H9 (cell line): ENCODE results near the gene IRF2BP1. TPM values are rescaled to one million over a fixed set of nuclear protein-coding genes. Genes with fewer than 3 reads are reported as not detected.
A peak's percentile ranks its signal among the peaks of the same experiment; 100 is the strongest.

ENCODE experiments used
- DNase-seq: peaks from one replicate; pipeline ENCODE4 v3.0.0-alpha.2; 2017
- H2AFZ ChIP-seq: one replicate; pipeline ENCODE4 v1.6.1; 2013; ENCODE audit warnings: mild to moderate bottlenecking, low read length, control low read depth, moderate library complexity
- H2AK5ac ChIP-seq: 2 replicates; pipeline ENCODE4 v1.6.1; 2013; ENCODE audit warnings: low read length, control low read depth, mixed read lengths; ENCODE audit not compliant: insufficient read length
- H2BK120ac ChIP-seq: one replicate; pipeline ENCODE4 v1.6.1; 2013; ENCODE audit warnings: low read depth, mild to moderate bottlenecking, low read length, control low read depth, inconsistent platforms; ENCODE audit not compliant: poor library complexity, severe bottlenecking
- H2BK12ac ChIP-seq: 2 replicates; pipeline ENCODE4 v1.6.1; 2013; ENCODE audit warnings: low read length, control low read depth, mixed read lengths, low read depth; ENCODE audit not compliant: insufficient read length
- H2BK15ac ChIP-seq: 2 replicates; pipeline ENCODE4 v1.6.1; 2013; ENCODE audit warnings: low read depth, low read length, control low read depth
- H2BK20ac ChIP-seq: one replicate; pipeline ENCODE4 v1.6.1; 2013; ENCODE audit warnings: low read depth, mild to moderate bottlenecking, low read length, control low read depth, inconsistent platforms; ENCODE audit not compliant: poor library complexity, severe bottlenecking
- H2BK5ac ChIP-seq: 2 replicates; pipeline ENCODE4 v1.6.1; 2013; ENCODE audit warnings: low read length, control low read depth, mixed read lengths; ENCODE audit not compliant: insufficient read length
- H3K14ac ChIP-seq: 2 replicates; pipeline ENCODE4 v1.6.1; 2013; ENCODE audit warnings: low read length, control low read depth; ENCODE audit not compliant: insufficient read depth
- H3K18ac ChIP-seq: 2 replicates; pipeline ENCODE4 v1.6.1; 2013; ENCODE audit warnings: low read depth, mild to moderate bottlenecking, mixed read lengths, low read length, control low read depth; ENCODE audit not compliant: insufficient read length
- H3K23ac ChIP-seq: 2 replicates; pipeline ENCODE4 v1.6.1; 2013; ENCODE audit warnings: low read length, control low read depth, mixed read lengths, low read depth; ENCODE audit not compliant: insufficient read length
- H3K23me2 ChIP-seq: 2 replicates; pipeline ENCODE4 v1.6.1; 2013; ENCODE audit warnings: low read depth, mild to moderate bottlenecking, mixed read lengths, low read length, control low read depth; ENCODE audit not compliant: insufficient read length, poor library complexity, severe bottlenecking
- H3K27ac ChIP-seq: 2 replicates; pipeline ENCODE4 v1.5.1; 2013; ENCODE audit warnings: low read length, control low read depth, mixed read lengths, low read depth; ENCODE audit not compliant: insufficient read length
- H3K27me3 ChIP-seq: 2 replicates; pipeline ENCODE4 v1.6.1; 2013; ENCODE audit warnings: low read length, control low read depth, inconsistent platforms; ENCODE audit not compliant: insufficient read depth
- H3K4ac ChIP-seq: 2 replicates; pipeline ENCODE4 v1.6.1; 2013; ENCODE audit warnings: low read depth, mild to moderate bottlenecking, control low read depth, inconsistent platforms, low read length, moderate library complexity
- H3K4me1 ChIP-seq: 2 replicates; pipeline ENCODE4 v1.6.1; 2013; ENCODE audit warnings: low read length, control low read depth, inconsistent platforms; ENCODE audit not compliant: insufficient read depth
- H3K4me2 ChIP-seq: 2 replicates; pipeline ENCODE4 v1.6.1; 2013; ENCODE audit warnings: low read length, control low read depth, mixed read lengths; ENCODE audit not compliant: insufficient read length, insufficient read depth
- H3K56ac ChIP-seq: 2 replicates; pipeline ENCODE4 v1.6.1; 2013; ENCODE audit warnings: low read depth, mild to moderate bottlenecking, mixed read lengths, low read length, control low read depth; ENCODE audit not compliant: insufficient read length
- H3K79me1 ChIP-seq: 2 replicates; pipeline ENCODE4 v1.6.1; 2013; ENCODE audit warnings: low read depth, mild to moderate bottlenecking, moderate library complexity, low read length, control low read depth, inconsistent platforms; ENCODE audit not compliant: insufficient read depth, poor library complexity, severe bottlenecking
- H3K79me2 ChIP-seq: 2 replicates; pipeline ENCODE4 v1.6.1; 2013; ENCODE audit warnings: low read length, control low read depth, inconsistent platforms; ENCODE audit not compliant: insufficient read depth
- H3K9ac ChIP-seq: 2 replicates; pipeline ENCODE4 v1.6.1; 2013; ENCODE audit warnings: low read length, control low read depth, mixed read lengths; ENCODE audit not compliant: insufficient read length; ENCODE audit errors: extremely low read depth
- H3K9me3 ChIP-seq: one replicate; pipeline ENCODE4 v1.6.1; 2013; ENCODE audit warnings: low read depth, low read length, inconsistent platforms; ENCODE audit not compliant: control insufficient read depth
- H3T11ph ChIP-seq: one replicate; pipeline ENCODE4 v1.6.1; 2013; ENCODE audit warnings: mild to moderate bottlenecking, low read length, control low read depth, inconsistent platforms
- H4K20me1 ChIP-seq: one replicate; pipeline ENCODE4 v1.6.1; 2013; ENCODE audit not compliant: control insufficient read depth, insufficient read length, insufficient read depth
- H4K5ac ChIP-seq: 2 replicates; pipeline ENCODE4 v1.6.1; 2013; ENCODE audit warnings: low read depth, mild to moderate bottlenecking, mixed read lengths, low read length, control low read depth; ENCODE audit not compliant: insufficient read length
- H4K8ac ChIP-seq: replicated peaks from 2 replicates; pipeline ENCODE4 v1.6.1; 2013; ENCODE audit warnings: low read length, control low read depth, mixed read lengths, low read depth; ENCODE audit not compliant: insufficient read length
- H4K91ac ChIP-seq: 2 replicates; pipeline ENCODE4 v1.6.1; 2013; ENCODE audit warnings: low read depth, mild to moderate bottlenecking, moderate library complexity, mixed read lengths, low read length, control low read depth; ENCODE audit not compliant: insufficient read length
- H3K27ac Mint-ChIP-seq, 3 experiments: 2 replicates in 2 of 3; 3 replicates in 1 of 3; pipeline ENCODE4 v1.8.0; 2020 to 2021; ENCODE audit warnings: mixed read lengths in 3 of 3, mild to moderate bottlenecking in 1 of 3, moderate library complexity in 1 of 3
- H3K27me3 Mint-ChIP-seq: 2 replicates; pipeline ENCODE4 v1.8.0; 2021; ENCODE audit warnings: low read depth, mild to moderate bottlenecking, moderate library complexity, mixed read lengths
- H3K36me3 Mint-ChIP-seq, 3 experiments: 2 replicates in 2 of 3; 3 replicates in 1 of 3; pipeline ENCODE4 v1.8.0; 2020 to 2021; ENCODE audit warnings: low read depth in 3 of 3, mixed read lengths in 3 of 3; ENCODE audit not compliant: insufficient read depth in 1 of 3
- H3K4me1 Mint-ChIP-seq, 2 experiments: 2 replicates each; pipeline ENCODE4 v1.8.0; 2020; ENCODE audit warnings: mixed read lengths in 2 of 2
- H3K4me3 Mint-ChIP-seq, 2 experiments: 2 replicates in 1 of 2; 3 replicates in 1 of 2; pipeline ENCODE4 v1.8.0; 2020 to 2021; ENCODE audit warnings: mild to moderate bottlenecking in 2 of 2, mixed read lengths in 2 of 2, moderate library complexity in 1 of 2
- H3K9me3 Mint-ChIP-seq, 2 experiments: 2 replicates in 1 of 2; 3 replicates in 1 of 2; pipeline ENCODE4 v1.8.0; 2020; ENCODE audit warnings: mild to moderate bottlenecking in 2 of 2, mixed read lengths in 2 of 2, moderate library complexity in 1 of 2
- WGBS: extraction: QIAGEN DNeasy Blood & Tissue Kit; methylation state at CpG from one replicate; pipeline ENCODE4 v1.1.7; 2013; ENCODE audit warnings: missing lambda C conversion rate, low lambda C conversion rate, mixed read lengths; ENCODE audit not compliant: insufficient read length; ENCODE audit errors: extremely low coverage; 5-methylcytosine and 5-hydroxymethylcytosine counted together
- total RNA-seq: library from RNA; stranded (reverse); gene quantifications from 2 replicates; pipeline ENCODE4 v1.2.1, GENCODE V29; 2021
- TF ChIP-seq, protein P1 (sequence below): fragments of 200-600 bp; sonication (generic); conservative IDR thresholded peaks from 3 replicates; pipeline ENCODE4 v1.8.0; 2021; ENCODE audit warnings: antibody characterized with exemption, mild to moderate bottlenecking

The IRF2BP1 gene
- total RNA-seq, 1 experiment from 2014 or later, result 28.2 TPM

DNA sequence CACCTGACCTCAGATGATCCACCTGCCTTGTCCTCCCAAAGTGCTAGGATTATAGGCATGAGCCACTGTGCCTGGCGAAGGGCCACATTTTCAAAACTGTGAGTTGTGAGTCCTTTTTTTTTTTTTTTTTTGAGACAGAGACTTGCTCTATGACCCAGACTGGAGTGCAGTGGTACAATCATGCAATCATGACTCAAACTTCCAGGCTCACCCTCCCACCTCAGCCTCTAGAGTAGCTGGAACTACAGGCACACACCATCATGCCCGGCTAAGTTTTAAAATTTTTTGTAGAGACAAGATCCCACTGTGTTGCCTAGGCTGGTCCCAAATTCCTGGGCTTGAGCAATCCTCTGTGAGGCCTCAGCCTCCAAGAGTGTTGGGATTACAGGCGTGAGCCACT, 20.3 kb upstream of the IRF2BP1 start:
- DNase-seq, result no peak
- no peak overlapping the region for H4K91ac ChIP-seq
- no peaks in the 10 kb centered on the region for H3K4me1 ChIP-seq
- no peak overlapping the region for H3K27ac ChIP-seq
- no peak overlapping the region for H2AK5ac ChIP-seq
- H2BK120ac ChIP-seq, result no peak overlapping the region
- no CpG with 5 or more reads among the region's 3 CpGs for WGBS
- H3K4ac ChIP-seq, result no peak overlapping the region
- TF ChIP-seq, protein P1, sequence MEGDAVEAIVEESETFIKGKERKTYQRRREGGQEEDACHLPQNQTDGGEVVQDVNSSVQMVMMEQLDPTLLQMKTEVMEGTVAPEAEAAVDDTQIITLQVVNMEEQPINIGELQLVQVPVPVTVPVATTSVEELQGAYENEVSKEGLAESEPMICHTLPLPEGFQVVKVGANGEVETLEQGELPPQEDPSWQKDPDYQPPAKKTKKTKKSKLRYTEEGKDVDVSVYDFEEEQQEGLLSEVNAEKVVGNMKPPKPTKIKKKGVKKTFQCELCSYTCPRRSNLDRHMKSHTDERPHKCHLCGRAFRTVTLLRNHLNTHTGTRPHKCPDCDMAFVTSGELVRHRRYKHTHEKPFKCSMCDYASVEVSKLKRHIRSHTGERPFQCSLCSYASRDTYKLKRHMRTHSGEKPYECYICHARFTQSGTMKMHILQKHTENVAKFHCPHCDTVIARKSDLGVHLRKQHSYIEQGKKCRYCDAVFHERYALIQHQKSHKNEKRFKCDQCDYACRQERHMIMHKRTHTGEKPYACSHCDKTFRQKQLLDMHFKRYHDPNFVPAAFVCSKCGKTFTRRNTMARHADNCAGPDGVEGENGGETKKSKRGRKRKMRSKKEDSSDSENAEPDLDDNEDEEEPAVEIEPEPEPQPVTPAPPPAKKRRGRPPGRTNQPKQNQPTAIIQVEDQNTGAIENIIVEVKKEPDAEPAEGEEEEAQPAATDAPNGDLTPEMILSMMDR, result no peak
- no peaks in the 10 kb centered on the region for H3K27me3 ChIP-seq
- H4K20me1 ChIP-seq, result no peaks in the 10 kb centered on the region
- H3K4me2 ChIP-seq, result no peak overlapping the region
- no peak overlapping the region for H2BK15ac ChIP-seq
- H3K23me2 ChIP-seq, result peaks cover 14% of the 10 kb centered on the region
- H3K4me3 Mint-ChIP-seq, result no peak overlapping the region
- H3K23ac ChIP-seq, result no peak overlapping the region
- no peak overlapping the region for H4K8ac ChIP-seq
- no peak overlapping the region for H2AFZ ChIP-seq
- no peaks in the 10 kb centered on the region for H3K9me3 Mint-ChIP-seq
- no peaks in the 10 kb centered on the region for H3K9me3 ChIP-seq
- H3K9ac ChIP-seq, result no peak overlapping the region
- no peak overlapping the region for H3K56ac ChIP-seq
- no peak overlapping the region for H4K5ac ChIP-seq
- H3K14ac ChIP-seq, result no peak overlapping the region
- H3K79me1 ChIP-seq, result no peaks in the 10 kb centered on the region
- no peak overlapping the region for H2BK5ac ChIP-seq
- peak overlapping the region in 1 of 3 experiments; percentile 41; a peak in 1 of 7 replicates for H3K27ac Mint-ChIP-seq
- H3K79me2 ChIP-seq, result no peaks in the 10 kb centered on the region
- no peak overlapping the region for H2BK12ac ChIP-seq
- no peak overlapping the region for H3K18ac ChIP-seq
- H3T11ph ChIP-seq, result no peak overlapping the region
- H2BK20ac ChIP-seq, result no peak overlapping the region
- no peaks in the 10 kb centered on the region for H3K36me3 Mint-ChIP-seq
- H3K4me1 Mint-ChIP-seq, result peaks cover 3 to 6% of the 10 kb centered on the region in 2 experiments; a peak in 3 of 4 replicates
- peaks cover 7% of the 10 kb centered on the region; the same call in 1 of the 2 replicates for H3K27me3 Mint-ChIP-seq
